Measurements from ENCODE around the gene ZBTB38. TPM values are rescaled to one million over a fixed set of nuclear protein-coding genes. Genes with fewer than 3 reads are reported as not detected.

ZBTB38 gene
- total RNA-seq, 6 experiments from 2014 or later = 29.4 to 75.2 (median 36.6) TPM

DNA sequence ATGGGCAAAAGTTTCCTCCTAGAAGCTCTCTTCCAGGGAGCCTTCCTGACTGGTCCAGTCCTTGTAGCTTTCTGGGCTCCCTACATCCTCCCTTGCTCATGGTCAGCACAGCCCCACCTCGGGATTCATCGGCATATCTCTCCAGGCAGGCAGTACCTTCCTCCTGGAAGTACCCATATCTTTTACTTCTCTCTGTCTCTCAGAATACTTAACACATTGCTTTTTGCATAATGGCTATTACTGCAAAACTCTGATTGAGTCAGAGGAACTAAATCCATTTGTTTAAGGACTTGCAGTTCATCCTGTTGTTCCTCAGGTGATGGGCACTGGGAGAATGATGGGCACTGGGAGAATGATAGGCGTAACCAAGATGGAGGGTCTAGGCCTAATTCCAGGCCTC is 13.8 kb upstream of the ZBTB38 start:
- Histone ChIP-seq H3K4me3 (no peak overlapping the region), H3K27ac (no peak overlapping the region), H3K4me1 (no peaks in the 10 kb centered on the region), H3K27me3 (no peaks in the 10 kb centered on the region), H3K36me3 (no peaks in the 10 kb centered on the region), H3K9me3 (no peaks in the 10 kb centered on the region)
- ATAC-seq = no peak
- intact Hi-C loops (cut with DNase I) = no loop called here
- 77% methylated on average over 3 of the region's 3 CpGs for WGBS (ENCODE audit: insufficient coverage, low coverage, low lambda C conversion rate, missing lambda C conversion rate)
- DNase-seq = no peak
- no peak for TF ChIP-seq POLR2A (IDR thresholded peaks at IDR 0.05)
- TF ChIP-seq, protein P1, sequence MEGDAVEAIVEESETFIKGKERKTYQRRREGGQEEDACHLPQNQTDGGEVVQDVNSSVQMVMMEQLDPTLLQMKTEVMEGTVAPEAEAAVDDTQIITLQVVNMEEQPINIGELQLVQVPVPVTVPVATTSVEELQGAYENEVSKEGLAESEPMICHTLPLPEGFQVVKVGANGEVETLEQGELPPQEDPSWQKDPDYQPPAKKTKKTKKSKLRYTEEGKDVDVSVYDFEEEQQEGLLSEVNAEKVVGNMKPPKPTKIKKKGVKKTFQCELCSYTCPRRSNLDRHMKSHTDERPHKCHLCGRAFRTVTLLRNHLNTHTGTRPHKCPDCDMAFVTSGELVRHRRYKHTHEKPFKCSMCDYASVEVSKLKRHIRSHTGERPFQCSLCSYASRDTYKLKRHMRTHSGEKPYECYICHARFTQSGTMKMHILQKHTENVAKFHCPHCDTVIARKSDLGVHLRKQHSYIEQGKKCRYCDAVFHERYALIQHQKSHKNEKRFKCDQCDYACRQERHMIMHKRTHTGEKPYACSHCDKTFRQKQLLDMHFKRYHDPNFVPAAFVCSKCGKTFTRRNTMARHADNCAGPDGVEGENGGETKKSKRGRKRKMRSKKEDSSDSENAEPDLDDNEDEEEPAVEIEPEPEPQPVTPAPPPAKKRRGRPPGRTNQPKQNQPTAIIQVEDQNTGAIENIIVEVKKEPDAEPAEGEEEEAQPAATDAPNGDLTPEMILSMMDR (IDR thresholded peaks at IDR 0.05) = no peak

DNA sequence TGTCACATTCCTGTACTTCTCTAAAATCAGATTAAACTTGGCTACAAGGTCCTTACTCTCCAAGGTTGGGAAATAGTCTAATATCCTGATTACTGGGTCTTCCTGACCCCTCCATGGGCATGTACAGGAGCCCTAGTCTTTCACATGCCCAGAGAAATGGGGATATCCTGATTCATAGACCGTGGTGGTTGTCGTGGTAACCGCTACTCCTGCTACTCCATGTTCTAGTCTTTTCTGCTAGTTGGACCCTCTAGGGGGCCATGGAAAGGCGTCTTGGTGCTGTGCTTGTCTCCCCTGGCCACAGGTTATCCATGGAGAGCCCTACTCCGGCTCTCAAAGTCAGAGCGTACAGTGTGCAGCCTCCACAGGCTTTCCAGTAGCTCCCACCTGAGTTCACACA is 13.1 kb upstream of the ZBTB38 start:
- no CpG with 5 or more reads among the region's 6 CpGs for WGBS (ENCODE audit: insufficient coverage, low coverage, low lambda C conversion rate, missing lambda C conversion rate)
- ATAC-seq (peak in 1 of 4 donors; percentile 20), DNase-seq (no peak)
- no peaks in the 10 kb centered on the region for H3K4me1 ChIP-seq
- H3K27me3 ChIP-seq = no peaks in the 10 kb centered on the region
- no peak for TF ChIP-seq POLR2A (IDR thresholded peaks at IDR 0.05)
- TF ChIP-seq, protein P1 (IDR thresholded peaks at IDR 0.05) = no peak
- intact Hi-C loops (cut with DNase I) = loop anchor here in 1 of 2 donors (5.0 kb wide), 1 partner anchor 102 kb away; no protein-coding TSS in a partner anchor
- H3K9me3 ChIP-seq = no peaks in the 10 kb centered on the region
- no peak overlapping the region for H3K27ac ChIP-seq
- H3K4me3 ChIP-seq = no peak overlapping the region
- H3K36me3 ChIP-seq = no peaks in the 10 kb centered on the region

DNA sequence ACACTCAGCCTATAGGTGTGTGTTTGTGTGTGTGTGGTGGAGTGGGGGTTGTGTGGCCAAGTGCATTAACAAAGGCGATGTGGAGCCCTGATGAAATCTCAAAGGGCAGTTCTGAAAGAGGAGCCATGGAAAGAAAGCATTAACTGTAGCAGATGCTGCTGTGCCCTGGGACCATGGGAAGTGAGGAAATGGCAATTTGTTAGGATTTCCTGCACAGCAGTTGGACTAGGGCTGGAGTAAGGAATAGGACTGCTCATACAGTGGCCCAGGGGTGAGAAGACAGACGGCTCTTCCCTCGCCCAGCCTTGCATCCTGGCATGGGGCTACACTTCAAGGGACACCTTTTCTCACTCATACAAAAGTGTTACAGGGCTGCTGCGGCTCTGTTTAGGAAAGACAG is 12.3 kb upstream of the ZBTB38 start:
- Histone ChIP-seq H3K4me3 (no peak overlapping the region), H3K27me3 (no peaks in the 10 kb centered on the region), H3K27ac (no peak overlapping the region), H3K9me3 (no peaks in the 10 kb centered on the region), H3K36me3 (no peaks in the 10 kb centered on the region), H3K4me1 (peaks cover 0 to 4% (median 0%) of the 10 kb centered on the region in 4 donors)
- intact Hi-C loops (cut with DNase I) = loop anchor here in 1 of 2 donors (5.0 kb wide), 1 partner anchor 101 kb away; no protein-coding TSS in a partner anchor
- TF ChIP-seq, protein P1 (IDR thresholded peaks at IDR 0.05) = no peak
- no peak for TF ChIP-seq POLR2A (IDR thresholded peaks at IDR 0.05)
- DNase-seq (no peak), ATAC-seq (no peak)
- WGBS (ENCODE audit: insufficient coverage, low coverage, low lambda C conversion rate, missing lambda C conversion rate) = 90% methylated on average over 4 of the region's 4 CpGs

DNA sequence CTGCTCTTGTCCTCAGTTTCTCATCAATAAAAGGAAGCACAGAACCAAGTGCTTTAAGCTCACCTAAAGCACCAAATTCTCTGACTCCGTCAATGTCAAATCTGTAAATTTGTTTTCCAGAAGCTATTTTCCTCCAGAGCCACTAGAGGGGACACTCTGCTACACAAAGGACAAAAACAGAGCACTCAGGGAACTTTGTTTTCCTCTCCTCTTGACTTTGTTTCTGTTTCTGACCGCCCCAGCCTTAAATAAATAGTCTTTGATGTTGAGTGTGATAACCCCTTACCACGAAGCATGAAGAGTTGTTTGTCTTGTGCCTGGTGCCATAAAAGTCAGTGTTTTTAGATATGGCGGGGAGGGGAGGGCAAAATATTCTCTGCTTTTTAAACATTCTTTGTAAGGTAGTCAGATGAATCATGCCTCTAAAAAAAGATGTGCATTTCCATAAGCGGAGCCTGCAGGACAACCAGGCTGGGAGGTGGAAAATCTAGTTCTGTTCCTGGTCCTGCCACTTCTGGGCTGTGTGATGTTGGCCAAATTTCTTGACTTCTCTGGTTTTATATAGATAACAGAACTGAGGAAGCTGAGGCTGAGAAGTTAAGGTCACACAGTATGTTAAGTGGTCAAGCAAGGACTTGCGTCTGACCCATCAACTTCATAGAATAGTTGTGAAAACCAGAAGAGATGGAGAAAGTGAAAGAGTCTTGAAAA is 7.3 kb upstream of the ZBTB38 start:
- intact Hi-C loops (cut with DNase I) = loop anchor here in 1 of 2 donors (5.0 kb wide), 1 partner anchor 81 kb away; no protein-coding TSS in a partner anchor

More for the DNA sequence above, 7.3 kb upstream of the ZBTB38 start:
- TF ChIP-seq, protein P1 (IDR thresholded peaks at IDR 0.05) = peak; percentile 70 to 91 (median 78)
- TF ChIP-seq POLR2A (IDR thresholded peaks at IDR 0.05) = no peak
- peaks cover 0 to 4% (median 0%) of the 10 kb centered on the region in 4 donors for H3K4me1 ChIP-seq
- DNase-seq (no peak), ATAC-seq (peak; percentile 91 to 98 (median 94))
- no peaks in the 10 kb centered on the region for H3K9me3 ChIP-seq
- H3K27me3 ChIP-seq = no peaks in the 10 kb centered on the region
- H3K36me3 ChIP-seq = no peaks in the 10 kb centered on the region
- no peak overlapping the region for H3K4me3 ChIP-seq
- 8% methylated on average over 6 of the region's 6 CpGs for WGBS (ENCODE audit: insufficient coverage, low coverage, low lambda C conversion rate, missing lambda C conversion rate)
- H3K27ac ChIP-seq = peak overlapping the region in 1 of 3 donors; percentile 34
